Activated T-cell treated with anti-CD3 and anti-CD28 coated beads, Interleukin-2, amount 50 U/mL, for 4 hours (primary cell): ENCODE results near the gene VILL. TPM values are rescaled to one million over a fixed set of nuclear protein-coding genes. Genes with fewer than 3 reads are reported as not detected.
A peak's percentile ranks its signal among the peaks of the same experiment; 100 is the strongest.

ENCODE experiments used
- ATAC-seq, 2 donors: fragments of 200-7000 bp; cut with Tn5 transposase; one replicate each; pipeline ENCODE4 v1.10.0; 2021
- DNase-seq: peaks from one replicate; pipeline ENCODE4 v3.0.0-alpha.2; 2020
- H3K27me3 Mint-ChIP-seq: one replicate; pipeline ENCODE4 v1.8.0; 2021; ENCODE audit warnings: low read depth, mixed read lengths
- H3K36me3 Mint-ChIP-seq: one replicate; pipeline ENCODE4 v1.8.0; 2022; ENCODE audit warnings: mixed read lengths; ENCODE audit not compliant: insufficient read depth
- H3K4me1 Mint-ChIP-seq: one replicate; pipeline ENCODE4 v1.8.0; 2021; ENCODE audit warnings: low read depth, mixed read lengths
- H3K4me3 Mint-ChIP-seq: one replicate; pipeline ENCODE4 v1.8.0; 2021; ENCODE audit warnings: mild to moderate bottlenecking, moderate library complexity, mixed read lengths
- H3K9me3 Mint-ChIP-seq: one replicate; pipeline ENCODE4 v1.8.0; 2021; ENCODE audit warnings: mixed read lengths
- total RNA-seq, 3 donors: library from RNA; stranded (reverse); gene quantifications; one replicate each; pipeline ENCODE4 v1.2.1, GENCODE V29; 2021

The VILL gene
- total RNA-seq, 3 donors from 2014 or later: 15.0 to 16.8 (median 16.6) TPM

- H3K4me3 Mint-ChIP-seq: no peak overlapping the region
- ATAC-seq: no peak
These were observed 34.5 kb upstream of the VILL start for GRCh38 chr3:37955918-37956707.

GRCh38 chr3:37956723-37957538 is 33.7 kb upstream of the VILL start:
- no peak for ATAC-seq
- no peak for DNase-seq
- Mint-ChIP-seq H3K36me3 (no peaks in the 10 kb centered on the region), H3K27me3 (no peaks in the 10 kb centered on the region), H3K9me3 (no peaks in the 10 kb centered on the region), H3K4me3 (no peak overlapping the region), H3K4me1 (peaks cover 27% of the 10 kb centered on the region)

More at GRCh38 chr3:37955918-37956707, 34.5 kb upstream of the VILL start:
- Mint-ChIP-seq H3K27me3 (no peaks in the 10 kb centered on the region), H3K4me1 (peaks cover 27% of the 10 kb centered on the region), H3K9me3 (no peaks in the 10 kb centered on the region), H3K36me3 (no peaks in the 10 kb centered on the region)
- DNase-seq: no peak

GRCh38 chr3:37957539-37957936 is 33.0 kb upstream of the VILL start:
- Mint-ChIP-seq H3K9me3 (no peaks in the 10 kb centered on the region), H3K36me3 (no peaks in the 10 kb centered on the region), H3K4me3 (no peak overlapping the region), H3K4me1 (peaks cover 27% of the 10 kb centered on the region), H3K27me3 (no peaks in the 10 kb centered on the region)
- DNase-seq (no peak), ATAC-seq (no peak)

GRCh38 chr3:37961622-37962431 is 28.8 kb upstream of the VILL start:
- Mint-ChIP-seq H3K4me1 (peaks cover 13% of the 10 kb centered on the region), H3K27me3 (no peaks in the 10 kb centered on the region), H3K4me3 (no peak overlapping the region), H3K36me3 (no peaks in the 10 kb centered on the region), H3K9me3 (no peaks in the 10 kb centered on the region)
- ATAC-seq (no peak), DNase-seq (no peak)

GRCh38 chr3:37963016-37963415 is 27.6 kb upstream of the VILL start:
- ATAC-seq: no peak
- Mint-ChIP-seq H3K9me3 (no peaks in the 10 kb centered on the region), H3K27me3 (no peaks in the 10 kb centered on the region), H3K4me3 (no peak overlapping the region), H3K36me3 (no peaks in the 10 kb centered on the region), H3K4me1 (peaks cover 3% of the 10 kb centered on the region)
- DNase-seq: no peak

GRCh38 chr3:37963635-37964034 is 27.0 kb upstream of the VILL start:
- peaks cover 1% of the 10 kb centered on the region for H3K4me1 Mint-ChIP-seq
- DNase-seq (no peak), ATAC-seq (no peak)
- H3K4me3 Mint-ChIP-seq: no peak overlapping the region
- H3K9me3 Mint-ChIP-seq: no peaks in the 10 kb centered on the region
- no peaks in the 10 kb centered on the region for H3K36me3 Mint-ChIP-seq
- H3K27me3 Mint-ChIP-seq: no peaks in the 10 kb centered on the region

- Mint-ChIP-seq H3K27me3 (no peaks in the 10 kb centered on the region), H3K4me1 (peaks cover 1% of the 10 kb centered on the region), H3K9me3 (no peaks in the 10 kb centered on the region), H3K36me3 (no peaks in the 10 kb centered on the region), H3K4me3 (no peak overlapping the region)
- ATAC-seq: no peak
- no peak for DNase-seq
These were observed 26.4 kb upstream of the VILL start for GRCh38 chr3:37964146-37964545.

GRCh38 chr3:37964716-37965115 is 25.9 kb upstream of the VILL start:
- H3K36me3 Mint-ChIP-seq: no peaks in the 10 kb centered on the region
- no peaks in the 10 kb centered on the region for H3K9me3 Mint-ChIP-seq
- no peak overlapping the region for H3K4me3 Mint-ChIP-seq
- H3K4me1 Mint-ChIP-seq: peaks cover 1% of the 10 kb centered on the region
- no peak for ATAC-seq
- no peak for DNase-seq
- no peaks in the 10 kb centered on the region for H3K27me3 Mint-ChIP-seq

- Mint-ChIP-seq H3K27me3 (no peaks in the 10 kb centered on the region), H3K9me3 (no peaks in the 10 kb centered on the region), H3K36me3 (no peaks in the 10 kb centered on the region), H3K4me3 (no peak overlapping the region), H3K4me1 (peaks cover 1% of the 10 kb centered on the region)
- peak; percentile 46 for DNase-seq
- peak; percentile 74 to 82 for ATAC-seq
These were observed 23.2 kb upstream of the VILL start for GRCh38 chr3:37967260-37967881.

- no peak for DNase-seq
- Mint-ChIP-seq H3K9me3 (no peaks in the 10 kb centered on the region), H3K36me3 (no peaks in the 10 kb centered on the region), H3K4me3 (no peak overlapping the region), H3K4me1 (peaks cover under 1% of the 10 kb centered on the region), H3K27me3 (no peaks in the 10 kb centered on the region)
- no peak for ATAC-seq
These were observed 22.4 kb upstream of the VILL start for GRCh38 chr3:37968199-37968598.

- H3K9me3 Mint-ChIP-seq: no peaks in the 10 kb centered on the region
- no peak overlapping the region for H3K4me3 Mint-ChIP-seq
- no peaks in the 10 kb centered on the region for H3K4me1 Mint-ChIP-seq
- no peaks in the 10 kb centered on the region for H3K27me3 Mint-ChIP-seq
- ATAC-seq (no peak), DNase-seq (no peak)
- H3K36me3 Mint-ChIP-seq: no peaks in the 10 kb centered on the region
These were observed 21.6 kb upstream of the VILL start for GRCh38 chr3:37968813-37969595.

GRCh38 chr3:37969596-37970100 is 20.9 kb upstream of the VILL start:
- no peaks in the 10 kb centered on the region for H3K9me3 Mint-ChIP-seq
- no peaks in the 10 kb centered on the region for H3K36me3 Mint-ChIP-seq
- no peaks in the 10 kb centered on the region for H3K4me1 Mint-ChIP-seq
- no peak for ATAC-seq
- no peak overlapping the region for H3K4me3 Mint-ChIP-seq
- DNase-seq: no peak
- H3K27me3 Mint-ChIP-seq: no peaks in the 10 kb centered on the region

- Mint-ChIP-seq H3K27me3 (no peaks in the 10 kb centered on the region), H3K9me3 (no peaks in the 10 kb centered on the region), H3K36me3 (no peaks in the 10 kb centered on the region), H3K4me1 (peaks cover 3% of the 10 kb centered on the region), H3K4me3 (no peak overlapping the region)
- DNase-seq: no peak
- ATAC-seq: no peak
These were observed 19.8 kb upstream of the VILL start for GRCh38 chr3:37970802-37971201.
